Gastrocnemius medialis (tissue), 4 donors: ENCODE data around the gene LONP1. TPM values are rescaled to one million over a fixed set of nuclear protein-coding genes. Genes with fewer than 3 reads are reported as not detected.
"Not testable (repeated sequence)": the region's sequence is repeated elsewhere in the genome, so short reads cannot be mapped to it uniquely, and the experiment has no call there.

Source experiments
- ATAC-seq, 2 donors: fragments of 150-250 bp; one replicate each; pipeline ENCODE4 v1.9.1; 2016
- DNase-seq, 2 donors: peaks; one replicate each; pipeline ENCODE4 v3.0.0-alpha.2; 2019
- H3K27ac ChIP-seq, 4 donors: fragments of 200-600 bp; sonication (generic); 1 replicate in 1 of 4; 2 replicates in 3 of 4; pipeline ENCODE4 v1.5.1; 2016 to 2018; ENCODE audit warnings: mild to moderate bottlenecking in 2 of 4, moderate library complexity in 1 of 4
- H3K27me3 ChIP-seq, 3 donors: fragments of 200-600 bp; sonication (generic) in 2 of 3; 1 replicate in 1 of 3; 2 replicates in 2 of 3; pipeline versions ENCODE4 v1.5.1 to v1.6.0; 2016 to 2019; ENCODE audit warnings: mild to moderate bottlenecking in 1 of 3, moderate library complexity in 1 of 3
- H3K36me3 ChIP-seq, 2 donors: fragments of 200-600 bp; sonication (generic) in 1 of 2; one replicate each; pipeline ENCODE4 v1.5.1; 2017 to 2018
- H3K4me1 ChIP-seq, 2 donors: fragments of 200-600 bp; sonication (generic) in 1 of 2; one replicate each; pipeline ENCODE4 v1.5.1; 2016 to 2017; ENCODE audit warnings: mild to moderate bottlenecking in 2 of 2
- H3K4me3 ChIP-seq, 4 donors: fragments of 200-600 bp; sonication (generic) in 3 of 4; 1 replicate in 1 of 4; 2 replicates in 3 of 4; pipeline ENCODE4 v1.5.1; 2016 to 2019; ENCODE audit warnings: mild to moderate bottlenecking in 2 of 4
- H3K9me3 ChIP-seq, 3 donors: fragments of 200-600 bp; sonication (generic) in 2 of 3; 1 replicate in 1 of 3; 2 replicates in 2 of 3; pipeline ENCODE4 v1.5.1; 2016 to 2019
- POLR2A ChIP-seq, 2 donors: fragments of 450-650 bp; IDR thresholded peaks; one replicate each; pipeline ENCODE4 v1.6.1; 2017; ENCODE audit warnings: antibody characterized with exemption in 2 of 2, mild to moderate bottlenecking in 2 of 2, moderate library complexity in 2 of 2
- in situ Hi-C, 4 donors: fragments of 200-750 bp; cut with MboI; loops; one replicate each; pipeline versions ENCODE4 v1.15.0 to v1.8.0; 2017; ENCODE audit warnings: low sequenced_read_pairs in 4 of 4
- intact Hi-C: fragments of 100-400 bp; cut with DNase I; formaldehyde crosslinking; loops from one replicate; pipeline ENCODE4 v1.15.1; 2023; ENCODE audit warnings: low total_unique reads
- total RNA-seq, 4 donors: library from RNA; depleted of rRNA; stranded (reverse); fragments of >200 nt; gene quantifications; one replicate each; pipeline versions ENCODE4 v1.1.0 to v1.2.3, GENCODE V29; 2016
- TF ChIP-seq, protein P1 (sequence below), 5 experiments: fragments of 450-650 bp in 3 of 5; fragments of 200-600 bp in 2 of 5; sonication (generic) in 2 of 5; IDR thresholded peaks in 4 of 5; conservative IDR thresholded peaks in 1 of 5; 1 replicate in 4 of 5; 2 replicates in 1 of 5; pipeline ENCODE4 v1.5.1; 2016 to 2019; ENCODE audit warnings: antibody characterized with exemption in 5 of 5, mild to moderate bottlenecking in 3 of 5, moderate library complexity in 3 of 5

LONP1 gene
- total RNA-seq, 4 donors from 2014 or later = 33.1 to 77.7 (median 70.4) TPM

DNA sequence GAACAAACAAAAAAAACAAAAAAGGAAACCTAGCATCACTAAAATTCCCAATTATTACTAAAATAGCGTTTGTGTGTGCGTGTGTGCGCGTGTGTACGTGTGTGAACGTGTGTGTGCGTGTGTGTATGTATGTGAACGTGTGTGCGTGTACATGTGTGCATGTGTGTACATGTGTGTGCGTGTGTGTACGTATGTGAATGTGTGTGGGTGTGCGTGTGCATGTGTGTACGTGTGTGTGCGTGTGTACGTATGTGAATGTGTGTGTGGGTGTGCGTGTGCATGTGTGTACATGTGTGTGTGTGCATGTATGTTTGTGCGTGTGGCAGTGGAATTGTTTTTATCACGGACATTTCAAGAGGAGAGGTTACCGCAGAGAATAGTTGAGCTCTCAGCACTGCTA lies 22.1 kb upstream of the LONP1 start:
- Histone ChIP-seq H3K4me1 (no peaks in the 10 kb centered on the region), H3K27ac (no peak overlapping the region), H3K27me3 (no peaks in the 10 kb centered on the region), H3K4me3 (no peak overlapping the region), H3K36me3 (no peaks in the 10 kb centered on the region), H3K9me3 (no peaks in the 10 kb centered on the region)
- no peak for TF ChIP-seq POLR2A (IDR thresholded peaks at IDR 0.05)
- TF ChIP-seq, protein P1, sequence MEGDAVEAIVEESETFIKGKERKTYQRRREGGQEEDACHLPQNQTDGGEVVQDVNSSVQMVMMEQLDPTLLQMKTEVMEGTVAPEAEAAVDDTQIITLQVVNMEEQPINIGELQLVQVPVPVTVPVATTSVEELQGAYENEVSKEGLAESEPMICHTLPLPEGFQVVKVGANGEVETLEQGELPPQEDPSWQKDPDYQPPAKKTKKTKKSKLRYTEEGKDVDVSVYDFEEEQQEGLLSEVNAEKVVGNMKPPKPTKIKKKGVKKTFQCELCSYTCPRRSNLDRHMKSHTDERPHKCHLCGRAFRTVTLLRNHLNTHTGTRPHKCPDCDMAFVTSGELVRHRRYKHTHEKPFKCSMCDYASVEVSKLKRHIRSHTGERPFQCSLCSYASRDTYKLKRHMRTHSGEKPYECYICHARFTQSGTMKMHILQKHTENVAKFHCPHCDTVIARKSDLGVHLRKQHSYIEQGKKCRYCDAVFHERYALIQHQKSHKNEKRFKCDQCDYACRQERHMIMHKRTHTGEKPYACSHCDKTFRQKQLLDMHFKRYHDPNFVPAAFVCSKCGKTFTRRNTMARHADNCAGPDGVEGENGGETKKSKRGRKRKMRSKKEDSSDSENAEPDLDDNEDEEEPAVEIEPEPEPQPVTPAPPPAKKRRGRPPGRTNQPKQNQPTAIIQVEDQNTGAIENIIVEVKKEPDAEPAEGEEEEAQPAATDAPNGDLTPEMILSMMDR (IDR thresholded peaks at IDR 0.05 in 4 of 5, conservative IDR thresholded peaks at IDR 0.05 in 1 of 5) = no peak
- ATAC-seq (no peak), DNase-seq (no peak)
- in situ Hi-C loops = no loop called here
- intact Hi-C loops = no loop called here

DNA sequence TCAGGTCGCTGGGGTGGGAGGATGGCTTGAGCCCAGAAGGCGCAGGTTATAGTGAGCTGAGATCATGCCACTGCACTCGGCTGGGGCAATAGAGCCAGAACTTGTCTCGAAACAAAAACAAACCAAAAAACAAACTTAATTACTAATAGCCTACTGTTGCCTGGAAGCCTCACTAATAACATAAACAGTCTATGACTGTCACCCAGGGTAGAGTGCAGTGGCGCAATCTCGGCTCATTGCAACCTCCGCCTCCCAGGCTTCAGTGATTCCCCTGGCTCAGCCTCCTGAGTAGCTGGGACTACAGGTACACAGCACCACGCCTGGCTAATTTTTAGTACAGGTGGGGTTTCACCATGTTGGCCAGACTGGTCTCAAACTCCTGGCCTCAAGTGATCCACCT lies 18.5 kb upstream of the LONP1 start:
- H3K27me3 ChIP-seq = no peaks in the 10 kb centered on the region
- no peak overlapping the region for H3K4me3 ChIP-seq
- H3K27ac ChIP-seq = no peak overlapping the region
- DNase-seq = no peak
- no peak for TF ChIP-seq POLR2A (IDR thresholded peaks at IDR 0.05)
- TF ChIP-seq, protein P1 (IDR thresholded peaks at IDR 0.05 in 4 of 5, conservative IDR thresholded peaks at IDR 0.05 in 1 of 5) = no peak
- no peaks in the 10 kb centered on the region for H3K36me3 ChIP-seq
- in situ Hi-C loops (no loop called here), intact Hi-C loops (no loop called here)
- H3K4me1 ChIP-seq = no peaks in the 10 kb centered on the region
- no peak for ATAC-seq
- no peaks in the 10 kb centered on the region for H3K9me3 ChIP-seq

DNA sequence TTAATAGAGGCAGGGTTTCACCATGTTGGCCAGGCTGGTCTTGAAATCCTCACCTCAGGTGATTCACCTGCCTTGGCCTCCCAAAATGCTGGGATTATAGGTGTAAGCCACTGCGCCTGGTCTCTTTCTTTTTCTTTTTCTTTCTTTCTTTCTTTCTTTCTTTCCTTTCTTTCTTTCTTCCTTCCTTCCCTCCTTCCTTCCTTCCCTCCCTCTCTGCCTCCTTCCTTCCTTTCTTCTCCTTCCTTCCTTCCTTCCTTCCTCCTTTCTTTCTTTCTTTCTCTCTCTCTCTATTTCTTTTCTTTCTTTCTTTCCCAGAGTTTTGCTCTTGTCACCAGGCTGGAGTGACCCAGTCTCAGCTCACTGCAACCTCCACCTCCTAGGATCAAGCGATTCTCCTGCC lies 13.2 kb upstream of the LONP1 start:
- H3K27ac ChIP-seq, H3K36me3 ChIP-seq, ATAC-seq, H3K4me3 ChIP-seq, H3K4me1 ChIP-seq, in situ Hi-C loops, H3K27me3 ChIP-seq, intact Hi-C loops, DNase-seq: not testable (repeated sequence)
- H3K9me3 ChIP-seq = peaks cover 0 to 17% (median 0%) of the 10 kb centered on the region in 3 donors

DNA sequence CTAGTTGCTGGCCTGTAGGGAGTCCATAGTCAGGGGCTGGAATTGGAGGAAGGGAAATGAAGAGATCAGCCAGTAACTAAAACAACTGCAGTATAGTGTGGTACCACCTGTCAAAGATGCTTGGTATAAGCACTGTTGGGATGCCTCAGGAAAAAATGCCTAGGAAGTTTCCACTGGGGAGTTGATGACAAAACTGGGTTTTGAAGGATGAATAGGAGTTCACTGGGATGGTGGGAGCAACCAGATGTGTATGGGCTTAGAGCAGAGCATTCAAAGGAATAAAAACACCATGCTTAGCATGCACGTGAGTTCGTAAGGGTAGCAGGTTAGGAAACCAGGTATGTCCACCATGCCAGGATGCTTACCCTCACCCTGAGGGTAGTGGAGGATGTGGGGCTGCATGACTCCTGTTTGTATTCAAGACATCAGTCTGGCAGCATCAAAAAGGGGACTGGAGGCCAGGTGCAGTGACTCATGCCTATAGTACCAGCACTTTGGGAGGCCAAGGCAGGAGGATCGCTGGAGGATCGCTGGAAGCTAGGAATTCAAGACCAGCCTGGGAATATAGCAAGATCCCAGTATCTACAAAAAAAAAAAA lies 7.6 kb upstream of the LONP1 start:
- Histone ChIP-seq H3K27me3 (peaks cover 0 to 8% (median 0%) of the 10 kb centered on the region in 3 donors), H3K36me3 (no peaks in the 10 kb centered on the region), H3K27ac (no peak overlapping the region), H3K9me3 (peaks cover 0 to 17% (median 0%) of the 10 kb centered on the region in 3 donors), H3K4me3 (no peak overlapping the region), H3K4me1 (no peaks in the 10 kb centered on the region)
- ATAC-seq (no peak), DNase-seq (no peak)
- TF ChIP-seq, protein P1 (IDR thresholded peaks at IDR 0.05 in 4 of 5, conservative IDR thresholded peaks at IDR 0.05 in 1 of 5) = no peak
- no peak for TF ChIP-seq POLR2A (IDR thresholded peaks at IDR 0.05)
- intact Hi-C loops = no loop called here
- in situ Hi-C loops = no loop called here

DNA sequence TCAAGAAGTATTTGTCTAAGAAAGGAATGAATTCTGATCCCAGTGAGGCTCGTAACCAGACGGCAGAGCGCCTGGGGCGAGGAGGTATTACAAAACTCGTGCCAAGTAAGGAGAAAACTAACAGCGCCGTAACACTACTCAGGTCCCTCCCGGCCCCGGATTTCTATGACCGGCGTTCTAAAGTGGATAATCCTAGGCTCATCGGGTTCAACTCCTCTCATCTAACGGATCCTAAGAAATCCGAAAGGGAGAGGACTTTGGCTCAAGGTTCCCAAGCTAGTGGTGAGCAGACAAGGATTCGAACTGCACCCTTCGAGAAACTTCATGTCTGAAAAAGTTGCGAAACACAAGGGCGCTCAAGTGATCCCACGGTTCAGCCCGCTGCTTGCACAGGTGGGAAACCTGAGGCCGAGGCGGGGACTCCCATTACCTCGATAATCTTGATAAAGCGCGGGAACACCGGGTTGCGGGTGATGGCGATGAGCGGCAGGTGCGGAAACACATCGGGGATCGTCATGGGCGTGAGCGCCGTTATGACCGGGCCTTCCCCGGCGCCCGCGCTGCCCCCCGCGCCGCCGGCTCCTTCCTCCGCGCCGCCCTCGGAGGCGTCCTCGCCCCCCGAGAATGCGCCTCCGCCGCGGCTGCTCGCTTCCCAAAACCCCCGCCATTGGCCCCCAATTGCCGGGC lies 529 bp downstream of the LONP1 start:
- TF ChIP-seq POLR2A (IDR thresholded peaks at IDR 0.05) = no peak
- TF ChIP-seq, protein P1 (IDR thresholded peaks at IDR 0.05 in 4 of 5, conservative IDR thresholded peaks at IDR 0.05 in 1 of 5) = no peak
- ATAC-seq (peak in 1 of 2 donors; percentile 1), DNase-seq (no peak)
- Histone ChIP-seq H3K4me3 (peak overlapping the region; percentile 73 to 93 (median 84)), H3K36me3 (no peaks in the 10 kb centered on the region), H3K4me1 (peaks cover 18 to 31% of the 10 kb centered on the region in 2 donors), H3K27ac (peak overlapping the region; percentile 92 to 99 (median 96)), H3K9me3 (no peaks in the 10 kb centered on the region), H3K27me3 (no peaks in the 10 kb centered on the region)
- in situ Hi-C loops = no loop called here
- intact Hi-C loops = no loop called here
